Measurements from ENCODE around the gene HSF4. TPM values are rescaled to one million over a fixed set of nuclear protein-coding genes. Genes with fewer than 3 reads are reported as not detected.

Gene HSF4
- total and polyA plus RNA-seq, 2 donors (not counting 3 experiments of a cell fraction or from before 2014, with no cell fraction given): 4.8 to 5.5 TPM

GRCh38 chr16:67201411-67202345 is 37.1 kb downstream of the HSF4 start:
- H3K9me3 ChIP-seq (replicated peaks; ENCODE audit: control insufficient read depth, insufficient read depth, low read length): no peaks in the 10 kb centered on the region
- H4K20me1 ChIP-seq (replicated peaks; ENCODE audit: control insufficient read depth, extremely low read depth, insufficient read depth, low read length): no peaks in the 10 kb centered on the region
- H3K9me1 ChIP-seq (replicated peaks; ENCODE audit: control insufficient read depth, extremely low read depth, insufficient read depth, low read length): no peaks in the 10 kb centered on the region
- dilution Hi-C loops (cut with MboI; ENCODE audit: extremely low pct_ligation_motif_present, low sequenced_read_pairs): no loop called here
- no peak overlapping the region for H3K27ac ChIP-seq (ENCODE audit: insufficient read depth, low read depth, low read length)
- H3K4me2 ChIP-seq (ENCODE audit: insufficient read depth, low read length): no peak overlapping the region
- no peak for FAIRE-seq
- no TSS peak for BruUV-seq (replicated peaks)
- no peak overlapping the region for H2AFZ ChIP-seq (ENCODE audit: low read depth, low read length)
- intact Hi-C loops (cut with micrococcal nuclease): no loop called here
- TF ChIP-seq POLR2A (IDR thresholded peaks at IDR 0.05; ENCODE audit: low read depth, low read length): no peak
- no peak overlapping the region for H3K9ac ChIP-seq (replicated peaks; ENCODE audit: extremely low read depth, insufficient read depth, low read length)
- no peak for DNase-seq (ENCODE audit: low read depth, low spot score)
- H3K36me3 ChIP-seq (ENCODE audit: control insufficient read depth in 2 of 2, extremely low read depth in 1 of 2, insufficient read depth in 2 of 2, low read length in 2 of 2): peaks cover 9 to 50% of the 10 kb centered on the region in 2 experiments
- no peak overlapping the region for H3K4me3 ChIP-seq (replicated peaks in 1 of 3; ENCODE audit: insufficient read depth in 1 of 3, low read depth in 1 of 3, low read length in 3 of 3)
- peaks cover 2% of the 10 kb centered on the region for H3K79me2 ChIP-seq (ENCODE audit: control insufficient read depth, insufficient read depth, low read length)
- CTCF ChIA-PET: interaction anchor here (0.9 to 1.6 kb wide), 3 partner anchors 9 to 46 kb away, joined by 3 to 6 read pairs (median 5); partner anchors contain the start of gene E2F4
- POLR2A ChIA-PET: interaction anchor here (0.6 kb wide), 2 partner anchors 56 to 137 kb away, joined by 3 read pairs; no protein-coding TSS in a partner anchor
- no peaks in the 10 kb centered on the region for H3K27me3 ChIP-seq (ENCODE audit: control insufficient read depth in 2 of 2, insufficient read depth in 2 of 2, low read length in 2 of 2)
- peaks cover 2% of the 10 kb centered on the region for H3K4me1 ChIP-seq (ENCODE audit: control insufficient read depth, extremely low read depth, insufficient read depth, low read length)

- ChIA-PET CTCF (interaction anchor here (0.9 to 1.6 kb wide), 3 partner anchors 10 to 47 kb away, joined by 3 to 6 read pairs (median 5); partner anchors contain the start of gene E2F4), POLR2A (interaction anchor here (0.6 kb wide), 1 partner anchor 56 kb away, joined by 3 read pairs; no protein-coding TSS in a partner anchor)
- Histone ChIP-seq H4K20me1 (replicated peaks; ENCODE audit: control insufficient read depth, extremely low read depth, insufficient read depth, low read length) (no peaks in the 10 kb centered on the region), H3K36me3 (ENCODE audit: control insufficient read depth in 2 of 2, extremely low read depth in 1 of 2, insufficient read depth in 2 of 2, low read length in 2 of 2) (peaks cover 2 to 43% of the 10 kb centered on the region in 2 experiments), H3K4me1 (ENCODE audit: control insufficient read depth, extremely low read depth, insufficient read depth, low read length) (peaks cover 2% of the 10 kb centered on the region), H3K4me2 (ENCODE audit: insufficient read depth, low read length) (no peak overlapping the region), H2AFZ (ENCODE audit: low read depth, low read length) (no peak overlapping the region), H3K27ac (ENCODE audit: insufficient read depth, low read depth, low read length) (no peak overlapping the region), H3K9me1 (replicated peaks; ENCODE audit: control insufficient read depth, extremely low read depth, insufficient read depth, low read length) (no peaks in the 10 kb centered on the region), H3K4me3 (replicated peaks in 1 of 3; ENCODE audit: insufficient read depth in 1 of 3, low read depth in 1 of 3, low read length in 3 of 3) (no peak overlapping the region), H3K9ac (replicated peaks; ENCODE audit: extremely low read depth, insufficient read depth, low read length) (no peak overlapping the region), H3K9me3 (replicated peaks; ENCODE audit: control insufficient read depth, insufficient read depth, low read length) (no peaks in the 10 kb centered on the region), H3K79me2 (ENCODE audit: control insufficient read depth, insufficient read depth, low read length) (no peaks in the 10 kb centered on the region), H3K27me3 (ENCODE audit: control insufficient read depth in 2 of 2, insufficient read depth in 2 of 2, low read length in 2 of 2) (no peaks in the 10 kb centered on the region)
- TF ChIP-seq JUN (IDR thresholded peaks at IDR 0.05; ENCODE audit: borderline replicate concordance, insufficient read depth, insufficient read length, low read depth): no peak
- no peak for TF ChIP-seq MAX (IDR thresholded peaks at IDR 0.05; ENCODE audit: insufficient read depth, insufficient read length)
- no peak for TF ChIP-seq POLR2AphosphoS5 (IDR thresholded peaks at IDR 0.05; ENCODE audit: insufficient read depth, low read depth, low read length)
- no peak for TF ChIP-seq GATA2 (IDR thresholded peaks at IDR 0.05; ENCODE audit: insufficient read depth, insufficient read length, low read depth, low read length)
- TF ChIP-seq CTCF (IDR thresholded peaks at IDR 0.05; ENCODE audit: extremely low read depth in 1 of 2, insufficient read depth in 1 of 2, low read depth in 1 of 2, low read length in 2 of 2): no peak
- no peak for TF ChIP-seq FOS (IDR thresholded peaks at IDR 0.05; ENCODE audit: borderline replicate concordance, insufficient read depth, low read length)
- TF ChIP-seq MYC (IDR thresholded peaks at IDR 0.05; ENCODE audit: low read depth, low read length): no peak
- TF ChIP-seq EZH2 (IDR thresholded peaks at IDR 0.05; ENCODE audit: borderline replicate concordance, low read depth, low read length, severe bottlenecking): no peak
- no peak for TF ChIP-seq POLR2A (IDR thresholded peaks at IDR 0.05; ENCODE audit: low read depth, low read length)
- BruUV-seq (replicated peaks): no TSS peak
- DNase-seq (ENCODE audit: low read depth, low spot score) (no peak), FAIRE-seq (no peak)
- dilution Hi-C loops (cut with MboI; ENCODE audit: extremely low pct_ligation_motif_present, low sequenced_read_pairs) (no loop called here), intact Hi-C loops (cut with micrococcal nuclease) (no loop called here)
These were observed 37.9 kb downstream of the HSF4 start for GRCh38 chr16:67202426-67202825.

Measured in endothelial cell of umbilical vein (primary cell).